WTC11 (cell line): ENCODE results near the gene TTC21A.

Experiments
- CTCF ChIP-seq: fragments of 200-600 bp; IDR thresholded peaks from 2 replicates; pipeline ENCODE4 v1.8.0; 2022; ENCODE audit warnings: antibody characterized with exemption
- ESRRA ChIP-seq: sonication (generic); formaldehyde crosslinking; IDR thresholded peaks from 2 replicates; pipeline ENCODE4 v1.8.1; 2022; ENCODE audit warnings: mild to moderate bottlenecking, missing genetic modification reagents, borderline replicate concordance
- FOXK1 ChIP-seq: sonication (generic); formaldehyde crosslinking; IDR thresholded peaks from 2 replicates; pipeline ENCODE4 v1.8.0; 2022; ENCODE audit warnings: mild to moderate bottlenecking, moderate library complexity, missing genetic modification reagents
- NR2C2 ChIP-seq: sonication (generic); formaldehyde crosslinking; IDR thresholded peaks from 2 replicates; pipeline ENCODE4 v1.8.0; 2022; ENCODE audit warnings: mild to moderate bottlenecking, missing genetic modification reagents
- PREB ChIP-seq: sonication (generic); formaldehyde crosslinking; IDR thresholded peaks from 2 replicates; pipeline ENCODE4 v1.8.1; 2022; ENCODE audit warnings: mild to moderate bottlenecking, missing genetic modification reagents, moderate library complexity, borderline replicate concordance
- PRRX2 ChIP-seq: fragments of 250-450 bp; sonication (Bioruptor Pico); IDR thresholded peaks from 2 replicates; pipeline ENCODE4 v1.8.0; 2021; ENCODE audit warnings: mild to moderate bottlenecking

GRCh38 chr3:39098473-39099000 lies 8.9 kb upstream of the TTC21A start:
- TF ChIP-seq PREB (CRISPR knock-in tag) (no peak), ESRRA (CRISPR knock-in tag) (no peak), NR2C2 (CRISPR knock-in tag) (no peak), CTCF (no peak), FOXK1 (CRISPR knock-in tag) (no peak), PRRX2 (CRISPR knock-in tag) (no peak)
